ENCODE data around the gene MRPS18A. TPM values are rescaled to one million over a fixed set of nuclear protein-coding genes. Genes with fewer than 3 reads are reported as not detected.

Gene MRPS18A
- total RNA-seq, 4 donors from 2014 or later, result 38.1 to 45.8 (median 43.9) TPM

DNA sequence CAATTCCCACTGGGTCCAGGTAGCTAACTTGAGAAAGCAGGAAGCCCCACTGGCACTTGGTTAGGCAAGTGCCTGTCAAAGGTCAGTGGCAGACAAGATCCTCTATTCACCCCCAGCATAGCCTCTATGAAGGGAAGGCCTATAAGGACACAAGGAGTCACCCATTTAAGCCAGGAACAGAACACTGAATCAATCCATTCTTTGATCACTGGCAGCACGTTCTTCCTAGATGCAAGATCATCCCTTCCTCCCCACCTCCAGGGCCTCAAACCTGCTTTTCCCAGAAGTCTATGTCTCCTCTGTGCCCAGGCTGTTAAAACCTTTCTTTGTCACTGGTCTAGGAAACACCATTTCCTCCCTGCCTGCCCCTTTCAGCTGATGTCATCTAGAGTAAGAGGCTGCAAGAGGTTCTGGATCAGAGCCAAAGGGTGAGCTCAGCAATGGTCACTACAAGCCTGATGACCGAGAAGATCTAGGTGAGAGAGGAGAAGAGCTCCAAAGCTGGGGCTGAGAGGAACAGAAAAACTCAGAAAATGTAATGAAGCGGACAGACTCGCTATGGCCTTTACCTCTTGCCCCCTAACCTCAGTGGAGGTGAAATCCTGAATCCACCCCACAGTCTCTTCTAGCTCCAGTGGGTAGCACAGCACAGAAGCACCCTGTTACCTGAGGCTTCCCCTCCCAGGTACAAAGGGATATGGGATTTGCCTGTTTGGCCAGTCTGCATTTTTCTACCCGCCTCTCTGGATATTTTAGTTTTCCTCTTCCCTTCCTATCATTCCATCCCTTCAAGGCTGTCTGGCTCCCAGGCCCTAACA lies 60.4 kb downstream of the MRPS18A start:
- H3K9me3 ChIP-seq, result no peaks in the 10 kb centered on the region
- peak overlapping the region; percentile 21 to 97 (median 96) for H3K27ac ChIP-seq
- peaks cover 0 to 41% (median 11%) of the 10 kb centered on the region in 3 donors for H3K36me3 ChIP-seq
- 52 to 55% methylated on average over 5 of the region's 5 CpGs for WGBS, 2 donors
- DNase-seq (ENCODE audit: low spot score in 2 of 2), result peak; percentile 60 to 85
- TF ChIP-seq POLR2A (IDR thresholded peaks at IDR 0.05), result no peak
- TF ChIP-seq EP300 (IDR thresholded peaks at IDR 0.05), result peak in 1 of 2 donors; percentile 57
- H3K4me1 ChIP-seq, result peaks cover 0 to 36% (median 9%) of the 10 kb centered on the region in 4 donors
- no peak overlapping the region for H3K4me3 ChIP-seq
- no peaks in the 10 kb centered on the region for H3K27me3 ChIP-seq

- H3K4me1 ChIP-seq, result peaks cover 0 to 31% (median 9%) of the 10 kb centered on the region in 4 donors
- H3K36me3 ChIP-seq, result peaks cover 0 to 59% (median 17%) of the 10 kb centered on the region in 3 donors
- no peaks in the 10 kb centered on the region for H3K27me3 ChIP-seq
- no peaks in the 10 kb centered on the region for H3K9me3 ChIP-seq
- no peak for TF ChIP-seq CTCF (IDR thresholded peaks at IDR 0.05)
- TF ChIP-seq POLR2A (IDR thresholded peaks at IDR 0.05), result no peak
- TF ChIP-seq EP300 (IDR thresholded peaks at IDR 0.05), result no peak
- WGBS, 2 donors, result 94% methylated on average over 15 to 16 of the region's 16 CpGs
- H3K27ac ChIP-seq, result no peak overlapping the region
- no peak overlapping the region for H3K4me3 ChIP-seq
- DNase-seq (ENCODE audit: low spot score in 2 of 2), result no peak
Measured at GRCh38 chr6:43625393-43625992, 62.1 kb downstream of the MRPS18A start.

DNA sequence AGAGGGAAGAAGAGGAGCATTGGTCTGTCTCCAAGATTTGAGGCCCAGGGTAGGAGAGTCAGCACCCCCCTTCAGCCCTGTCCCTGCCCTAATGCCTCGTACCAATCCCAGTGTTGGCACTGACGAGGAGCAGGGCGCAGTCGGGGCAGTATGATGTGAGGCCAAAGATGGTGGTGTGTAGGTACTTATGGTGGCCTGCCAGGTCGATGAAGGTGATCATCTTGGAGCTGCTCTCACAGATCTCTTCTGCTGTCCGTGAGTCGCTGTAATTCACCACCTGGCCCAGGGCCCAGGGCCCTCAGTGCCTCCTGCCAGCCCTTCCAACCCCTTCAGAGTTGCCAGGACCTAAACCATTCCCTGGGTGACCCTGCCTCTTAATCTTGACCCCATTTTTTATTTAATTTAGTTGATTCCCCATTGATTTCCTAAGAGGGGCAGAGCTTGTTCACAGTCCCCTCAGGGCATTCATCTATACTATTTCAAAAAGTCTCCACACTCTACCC lies 62.8 kb downstream of the MRPS18A start:
- DNase-seq (ENCODE audit: low spot score in 2 of 2), result no peak
- H3K4me1 ChIP-seq, result peaks cover 0 to 26% (median 7%) of the 10 kb centered on the region in 4 donors
- WGBS, 2 donors, result 85 to 90% methylated on average over 7 of the region's 7 CpGs
- H3K36me3 ChIP-seq, result peaks cover 0 to 65% (median 17%) of the 10 kb centered on the region in 3 donors
- no peaks in the 10 kb centered on the region for H3K27me3 ChIP-seq
- no peaks in the 10 kb centered on the region for H3K9me3 ChIP-seq
- no peak for TF ChIP-seq POLR2A (IDR thresholded peaks at IDR 0.05)
- TF ChIP-seq EP300 (IDR thresholded peaks at IDR 0.05), result no peak
- TF ChIP-seq CTCF (IDR thresholded peaks at IDR 0.05), result no peak
- no peak overlapping the region for H3K4me3 ChIP-seq
- no peak overlapping the region for H3K27ac ChIP-seq

DNA sequence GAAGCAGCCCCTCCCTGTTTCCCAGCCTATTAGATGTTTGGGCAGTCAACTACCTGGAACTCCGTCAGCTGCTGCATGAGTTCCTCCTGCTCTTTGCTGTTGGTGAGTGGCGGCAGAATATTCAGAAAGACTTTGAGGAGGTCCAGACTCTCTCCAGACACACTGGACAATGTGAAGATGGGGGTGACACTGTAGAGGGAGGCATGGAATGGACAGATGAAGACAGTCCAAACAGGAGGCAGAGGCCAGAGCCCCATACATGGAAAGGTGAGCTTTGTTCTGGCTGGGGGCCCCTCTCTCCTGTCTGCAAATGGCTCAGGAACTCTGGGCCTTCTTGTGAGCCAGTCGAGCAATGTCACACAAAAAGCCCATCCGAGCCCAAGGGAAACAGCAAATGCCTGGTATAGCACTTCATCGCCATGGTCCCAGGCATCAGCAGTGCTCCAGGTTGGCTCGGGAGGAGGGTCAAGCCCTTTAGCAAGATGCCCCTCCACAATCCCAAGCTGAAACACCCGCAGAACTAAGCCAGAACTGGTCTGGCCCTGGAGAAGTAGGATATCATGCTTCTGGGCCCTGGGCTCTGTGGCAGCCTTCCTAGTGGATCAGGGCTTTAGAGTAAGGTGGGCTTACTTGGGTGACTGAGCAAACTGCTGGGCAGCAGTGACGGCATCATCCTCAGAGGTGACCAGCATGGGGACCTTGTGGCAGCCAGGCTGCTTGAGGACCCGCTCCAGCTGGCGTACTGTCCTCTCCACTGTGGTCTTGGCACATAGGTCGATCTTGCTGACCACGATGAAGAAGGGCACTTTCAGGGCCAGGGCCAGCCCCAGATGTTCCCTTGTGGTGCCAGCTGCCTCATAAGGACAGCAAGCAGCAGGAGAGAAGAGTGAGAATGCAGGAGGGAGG lies 63.5 kb downstream of the MRPS18A start:
- no peak overlapping the region for H3K27ac ChIP-seq
- peaks cover 0 to 26% (median 7%) of the 10 kb centered on the region in 4 donors for H3K4me1 ChIP-seq
- peaks cover 0 to 72% (median 17%) of the 10 kb centered on the region in 3 donors for H3K36me3 ChIP-seq
- no peak for TF ChIP-seq POLR2A (IDR thresholded peaks at IDR 0.05)
- no peak for TF ChIP-seq EP300 (IDR thresholded peaks at IDR 0.05)
- no peak for TF ChIP-seq CTCF (IDR thresholded peaks at IDR 0.05)
- H3K9me3 ChIP-seq, result no peaks in the 10 kb centered on the region
- 87 to 94% methylated on average over 11 to 12 of the region's 12 CpGs for WGBS, 2 donors
- no peak overlapping the region for H3K4me3 ChIP-seq
- H3K27me3 ChIP-seq, result no peaks in the 10 kb centered on the region
- DNase-seq (ENCODE audit: low spot score in 2 of 2), result no peak

GRCh38 chr6:43622541-43622940 lies 65.0 kb downstream of the MRPS18A start:
- WGBS, 2 donors, result 87 to 94% methylated on average over 8 to 9 of the region's 10 CpGs
- Histone ChIP-seq H3K36me3 (peaks cover 0 to 88% (median 17%) of the 10 kb centered on the region in 3 donors), H3K4me3 (no peak overlapping the region), H3K27me3 (no peaks in the 10 kb centered on the region), H3K4me1 (peaks cover 0 to 17% (median 4%) of the 10 kb centered on the region in 4 donors), H3K27ac (no peak overlapping the region), H3K9me3 (no peaks in the 10 kb centered on the region)
- DNase-seq (ENCODE audit: low spot score in 2 of 2), result no peak
- TF ChIP-seq POLR2A (IDR thresholded peaks at IDR 0.05) (no peak), CTCF (IDR thresholded peaks at IDR 0.05) (no peak), EP300 (IDR thresholded peaks at IDR 0.05) (no peak)

Data from tibial nerve (tissue), 4 donors.